Inferior parietal cortex (tissue), 1 donor: ENCODE measurements around the gene KATNA1.
"Not testable (repeated sequence)": the region's sequence is repeated elsewhere in the genome, so short reads cannot be mapped to it uniquely, and the experiment has no call there.

Experiments
- DNase-seq: peaks from one replicate; pipeline ENCODE4 v3.0.0-alpha.2; 2016; ENCODE audit errors: extremely low spot score

The KATNA1 gene

DNA sequence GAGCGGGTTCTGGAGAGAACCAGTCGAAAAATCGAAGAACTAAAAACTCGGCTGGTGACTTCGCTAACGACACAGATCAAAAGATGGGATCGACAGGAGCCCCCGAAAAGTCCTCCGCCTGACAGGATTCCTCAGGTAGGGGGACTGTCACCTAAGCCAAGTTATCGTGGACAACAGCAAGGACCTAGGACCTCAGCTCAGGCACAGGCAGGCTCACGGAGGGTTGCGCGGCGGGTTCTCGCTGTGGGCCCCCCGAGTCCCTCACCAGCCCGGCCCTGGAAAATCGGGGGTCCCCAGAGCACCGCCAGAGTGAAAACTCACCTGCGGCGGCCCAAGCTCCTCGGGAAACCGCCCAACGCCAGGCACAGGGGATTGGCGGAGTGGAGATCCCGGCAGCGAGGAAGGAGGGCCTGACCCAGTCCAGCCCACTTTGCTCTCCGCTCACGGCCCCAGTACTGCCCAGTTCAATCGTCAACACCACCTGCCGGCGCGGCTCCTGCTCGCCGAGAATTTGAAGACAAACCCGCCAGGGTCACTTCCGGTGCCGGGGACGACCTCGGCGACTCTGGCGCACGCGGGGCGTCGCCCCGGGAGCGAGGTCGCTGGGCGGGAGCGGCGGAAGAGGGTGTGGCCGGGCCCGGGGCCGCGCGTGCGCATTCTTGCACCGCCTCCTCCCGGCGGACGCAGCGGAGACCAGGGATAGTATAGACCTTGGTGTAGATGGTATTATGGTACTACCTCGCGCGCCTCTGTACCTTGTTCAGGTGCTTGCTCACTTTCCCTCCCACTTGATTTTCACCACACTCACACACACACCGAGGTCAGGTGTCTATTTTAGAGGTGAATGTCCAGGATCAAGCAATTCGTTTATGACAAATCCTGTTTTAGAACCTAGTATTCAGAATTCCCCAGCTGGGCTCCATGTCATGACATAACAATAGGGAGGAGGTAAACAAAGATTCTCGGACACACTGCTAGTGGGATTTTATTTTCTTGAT, at the start of gene KATNA1:
Gene KATNA1 (minus strand): TSS at position 567 of the 998 bp plus-strand sequence. CDS start 10,167 bp downstream, outside the sequence.
- peak; percentile 88 for DNase-seq

GRCh38 chr6:149698175-149698574, 49.7 kb upstream of the KATNA1 start:
- no peak for DNase-seq

DNA sequence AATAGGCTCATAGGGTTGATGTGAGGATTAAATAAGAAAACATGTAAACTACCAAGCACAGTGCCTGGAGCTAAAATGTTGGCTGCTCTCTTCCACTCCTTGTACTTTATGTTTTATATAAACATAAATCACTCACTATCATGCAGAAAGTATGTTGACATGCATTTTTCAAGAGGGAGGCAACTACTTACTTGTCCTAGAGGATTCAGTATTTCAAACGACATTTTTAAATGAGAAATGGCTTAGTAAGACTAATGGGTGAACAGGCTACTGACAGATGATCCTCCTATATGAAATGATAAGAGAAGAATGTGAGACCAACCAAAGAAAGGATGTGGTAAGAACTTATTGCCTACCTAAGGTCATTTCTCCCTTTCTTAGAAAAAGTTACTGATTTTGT, 48.4 kb upstream of the KATNA1 start:
- no peak for DNase-seq

- no peak for DNase-seq
Observed at GRCh38 chr6:149694921-149695320, 46.4 kb upstream of the KATNA1 start.

DNA sequence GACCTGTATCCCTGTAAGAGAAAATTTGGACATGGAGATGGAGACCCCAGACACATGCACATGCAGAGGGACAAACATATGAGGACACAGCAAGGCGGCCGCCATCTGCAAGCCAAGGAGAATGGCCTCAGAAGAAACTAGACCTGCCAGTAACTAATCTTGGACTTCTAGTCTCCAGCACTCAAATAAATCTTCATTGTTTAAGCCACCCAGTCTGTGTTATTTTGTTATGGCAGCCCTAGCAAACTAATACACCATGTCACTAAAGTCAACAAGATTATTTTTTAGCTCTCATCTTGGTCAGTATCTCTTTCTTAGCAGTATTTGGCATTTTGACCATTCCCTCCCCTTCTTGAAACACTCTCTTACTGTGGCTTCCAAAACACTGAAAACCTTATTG, 42.7 kb upstream of the KATNA1 start:
- no peak for DNase-seq

GRCh38 chr6:149686230-149686629, 37.7 kb upstream of the KATNA1 start:
- DNase-seq, result no peak

GRCh38 chr6:149683256-149683859, 34.8 kb upstream of the KATNA1 start:
- no peak for DNase-seq

DNA sequence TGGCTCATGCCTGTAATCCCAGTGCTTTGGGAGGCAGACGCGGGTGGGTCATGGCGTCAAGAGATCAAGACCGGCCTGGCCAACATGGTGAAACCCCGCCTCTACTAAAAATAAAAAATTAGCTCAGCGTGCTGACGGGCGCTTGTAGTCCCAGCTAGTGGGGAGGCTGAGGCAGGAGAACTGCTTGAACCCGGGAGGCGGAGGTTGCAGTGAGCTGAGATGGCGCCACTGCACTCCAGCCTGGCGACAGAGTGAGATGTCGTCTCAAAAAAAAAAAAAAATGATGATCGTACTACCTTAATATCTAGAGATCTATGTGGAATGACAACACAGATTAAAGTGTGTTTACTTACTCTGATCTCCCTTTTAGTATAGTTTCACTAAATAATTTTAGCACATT, 33.3 kb upstream of the KATNA1 start:
- DNase-seq, result not testable (repeated sequence)

- no peak for DNase-seq
Observed at GRCh38 chr6:149681209-149681608, 32.7 kb upstream of the KATNA1 start.

- no peak for DNase-seq
Observed at GRCh38 chr6:149680503-149680902, 32.0 kb upstream of the KATNA1 start.

DNA sequence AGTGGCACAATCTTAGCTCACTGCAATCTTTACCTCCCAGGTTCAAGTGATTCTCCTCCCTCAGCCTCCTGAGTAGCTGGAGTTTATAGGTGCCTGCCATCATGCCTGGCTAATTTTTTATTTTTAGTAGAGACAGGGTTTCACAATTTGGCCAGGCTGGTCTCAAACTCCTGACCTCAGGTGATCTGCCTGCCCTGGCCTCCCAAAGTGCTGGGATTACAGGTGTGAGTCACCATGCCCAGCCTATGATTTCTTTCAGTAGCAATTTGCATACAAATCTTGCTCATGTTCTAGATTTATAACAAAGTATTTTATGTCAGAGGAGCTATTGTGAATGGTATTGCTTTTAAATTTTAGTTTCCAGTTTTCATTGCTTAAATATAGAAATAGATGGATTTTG, 23.8 kb upstream of the KATNA1 start:
- DNase-seq, result not testable (repeated sequence)

- no peak for DNase-seq
Observed at GRCh38 chr6:149660028-149660427, 11.5 kb upstream of the KATNA1 start.

DNA sequence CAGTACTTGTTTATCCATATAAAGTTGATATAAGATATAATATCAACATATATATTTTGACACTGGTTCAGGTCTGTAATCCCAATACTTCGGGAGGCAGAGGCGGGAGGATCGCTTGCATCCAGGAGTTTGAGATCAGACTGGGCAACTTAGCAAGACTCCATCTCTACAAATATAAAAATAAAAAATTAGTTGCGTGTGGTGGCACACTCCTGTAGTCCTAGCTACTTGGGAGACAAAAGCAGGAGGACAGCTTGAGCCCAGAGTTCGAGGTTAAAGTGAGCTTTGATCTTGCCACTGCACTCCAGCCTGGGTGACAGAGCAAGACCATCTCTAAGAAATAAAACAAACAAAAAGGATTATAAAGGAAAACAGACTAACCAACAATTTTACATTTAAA, 8.9 kb upstream of the KATNA1 start:
- DNase-seq, result no peak

DNA sequence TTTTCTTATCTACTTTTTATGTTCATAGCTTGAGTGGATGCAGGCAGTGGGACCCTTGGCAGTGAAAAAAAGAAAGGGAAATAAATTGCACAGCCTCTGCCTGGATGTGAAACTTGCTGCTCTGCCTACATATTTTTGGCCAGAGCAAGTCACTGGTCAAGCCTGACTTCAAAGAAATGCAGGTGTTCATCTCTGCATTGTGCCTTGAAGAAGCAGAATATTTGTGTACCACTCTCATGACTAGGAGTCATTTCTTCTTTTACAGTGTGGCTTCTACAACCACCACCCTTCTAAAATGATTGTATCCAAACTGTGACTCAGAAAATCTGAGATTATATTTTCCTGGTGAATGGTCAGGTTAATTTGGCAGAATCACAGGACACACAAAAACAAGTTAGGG, 2.5 kb upstream of the KATNA1 start:
- no peak for DNase-seq

DNA sequence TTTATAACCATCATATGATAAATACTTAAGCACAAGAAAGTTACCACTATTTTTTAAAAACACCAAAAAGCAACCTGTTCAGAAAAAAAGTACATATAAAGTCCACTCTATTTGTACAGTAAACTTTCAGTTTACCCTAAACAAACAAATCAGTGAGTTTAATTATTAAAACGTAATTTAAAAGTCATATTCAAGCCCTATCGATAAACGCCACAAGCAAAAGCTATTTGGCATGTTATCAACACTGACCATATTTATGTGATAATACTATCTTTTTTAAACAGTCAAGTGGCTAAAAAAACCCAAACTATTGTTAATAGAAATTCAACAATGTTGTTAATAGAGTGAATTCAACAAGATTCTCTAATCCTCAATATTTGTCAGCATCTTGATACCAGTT, 1.9 kb downstream of the KATNA1 start:
- no peak for DNase-seq

DNA sequence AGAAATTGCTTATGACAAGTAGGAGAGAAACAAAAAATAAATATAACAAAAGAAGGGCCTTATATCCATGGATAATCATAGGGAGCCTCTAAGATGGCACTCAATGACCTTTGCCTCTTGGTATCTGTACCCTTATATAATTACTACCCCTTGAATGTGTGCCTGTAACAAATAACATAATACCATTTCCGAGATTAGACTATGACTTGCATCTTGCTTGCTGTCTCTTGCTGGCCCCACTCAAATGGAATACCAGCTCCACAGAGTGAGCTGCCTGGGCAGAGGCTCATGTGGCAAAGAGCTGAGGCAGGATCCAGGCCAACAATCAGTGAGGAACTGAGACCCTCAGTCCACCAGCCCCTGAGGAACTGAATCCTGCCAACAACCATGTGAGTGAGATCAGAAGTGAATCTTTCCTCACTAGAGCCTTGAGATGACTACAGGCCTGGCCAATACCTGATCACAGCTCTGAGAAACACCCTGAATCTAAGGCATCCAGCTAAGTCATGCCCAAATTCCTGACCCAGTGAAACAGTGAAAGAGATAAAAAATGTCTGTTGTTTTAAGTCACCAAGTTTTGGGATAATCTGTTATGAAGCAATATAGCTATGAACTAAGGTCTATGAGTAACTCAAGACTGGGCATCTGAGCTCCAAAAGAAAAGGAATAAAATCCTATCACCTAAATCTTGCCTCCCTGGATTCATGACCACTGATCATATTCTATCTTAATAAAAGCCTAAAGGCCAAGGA, 5.5 kb downstream of the KATNA1 start:
- no peak for DNase-seq

GRCh38 chr6:149636124-149636523, 12.4 kb downstream of the KATNA1 start:
- no peak for DNase-seq

DNA sequence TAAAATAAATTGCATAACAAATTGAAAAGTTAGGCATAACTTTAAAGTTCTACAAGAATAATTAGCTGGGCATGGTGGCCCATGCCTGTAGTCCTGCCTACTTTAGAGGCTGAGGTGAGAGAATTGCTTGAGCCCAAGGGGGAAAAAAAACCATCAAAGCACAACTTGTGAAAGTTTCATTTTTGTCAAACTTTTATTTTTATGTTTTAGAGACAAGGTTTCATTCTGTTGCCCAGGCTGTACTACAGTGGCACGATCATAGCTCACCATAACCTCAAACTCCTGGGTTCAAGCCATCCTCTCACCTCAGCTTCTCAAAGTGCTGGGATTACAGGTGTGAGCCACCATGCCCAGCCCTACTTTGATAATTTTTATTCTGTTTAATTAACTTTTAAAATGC, 14.2 kb downstream of the KATNA1 start:
- DNase-seq, result no peak

GRCh38 chr6:149628875-149629510, 19.5 kb downstream of the KATNA1 start:
- DNase-seq, result no peak

GRCh38 chr6:149627672-149628071, 20.8 kb downstream of the KATNA1 start:
- DNase-seq, result no peak

GRCh38 chr6:149615805-149616204, 32.7 kb downstream of the KATNA1 start:
- DNase-seq, result no peak

DNA sequence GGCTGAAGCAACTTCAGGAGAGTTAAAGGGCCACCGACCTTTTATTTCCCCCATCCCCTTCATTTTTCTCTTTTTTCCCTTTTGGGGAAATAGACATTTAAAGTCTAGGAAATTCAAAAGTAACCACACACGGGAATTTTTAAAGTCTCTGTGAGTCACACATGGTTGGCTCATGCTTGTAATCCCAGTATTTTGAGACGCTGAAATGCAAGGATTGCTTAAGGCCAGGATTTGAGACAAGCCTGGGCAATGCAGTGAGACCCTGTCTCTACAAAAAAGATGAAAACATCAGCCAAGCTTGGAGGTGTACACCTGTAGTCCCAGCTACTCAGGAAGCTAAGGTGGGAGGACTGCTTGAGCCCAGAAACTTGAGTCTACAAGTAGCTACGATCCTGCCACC, 34.2 kb downstream of the KATNA1 start:
- DNase-seq, result no peak
